ENCODE measurements around the gene FAAP20. TPM values are rescaled to one million over a fixed set of nuclear protein-coding genes. Genes with fewer than 3 reads are reported as not detected.
A peak's percentile ranks its signal among the peaks of the same experiment; 100 is the strongest.

The FAAP20 gene
- total RNA-seq, 1 donor = 25.3 TPM

DNA sequence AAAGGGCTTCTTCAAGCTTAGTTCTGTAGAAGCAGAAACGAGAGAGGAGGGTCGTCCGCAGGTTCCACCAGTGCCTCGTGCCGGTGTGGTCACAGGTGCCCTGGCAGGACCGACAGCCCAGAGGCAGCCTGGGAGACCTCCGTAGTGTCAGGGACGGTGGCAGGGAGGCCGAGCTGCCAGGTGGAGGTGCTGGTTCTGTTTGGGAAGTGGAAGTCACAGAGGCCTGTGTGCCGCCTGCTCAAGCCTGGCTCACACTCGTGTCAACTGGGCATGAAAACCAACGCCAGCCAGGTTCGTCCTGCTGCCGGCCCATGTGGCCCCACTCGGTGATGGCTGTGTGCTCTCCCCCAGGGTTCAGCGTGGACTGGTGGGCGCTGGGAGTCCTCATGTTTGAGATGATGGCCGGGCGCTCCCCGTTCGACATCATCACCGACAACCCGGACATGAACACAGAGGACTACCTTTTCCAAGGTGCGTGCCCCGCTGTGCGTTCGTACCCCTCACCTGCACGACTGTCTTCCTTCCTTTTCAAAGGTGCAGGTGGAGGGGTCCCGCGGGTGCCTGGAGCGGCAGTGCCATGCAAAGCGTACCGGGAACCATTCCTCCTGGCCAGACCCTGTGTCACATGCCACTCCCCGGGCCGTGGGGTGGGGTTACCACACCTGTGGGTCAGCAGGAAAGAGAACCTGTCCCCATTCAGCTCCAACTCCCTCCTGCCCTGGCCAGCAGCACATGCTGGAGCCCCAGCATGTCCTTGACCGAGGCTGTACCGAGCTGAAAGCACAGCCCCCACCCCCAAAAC lies 20.8 kb downstream of the FAAP20 start:
- Histone ChIP-seq H3K27ac (ENCODE audit: low read depth, low read length) (no peak overlapping the region), H3K27me3 (ENCODE audit: insufficient read depth, low read length) (peaks cover 8% of the 10 kb centered on the region), H3K36me3 (ENCODE audit: insufficient read depth, low read length) (no peaks in the 10 kb centered on the region), H4K20me1 (ENCODE audit: insufficient read depth, low read length) (no peaks in the 10 kb centered on the region), H3K4me2 (ENCODE audit: insufficient read depth, low read length) (peak overlapping the region; percentile 85), H2AFZ (ENCODE audit: low read length) (no peak overlapping the region), H3K79me2 (ENCODE audit: insufficient read depth, low read length) (no peaks in the 10 kb centered on the region), H3K9me3 (ENCODE audit: low read depth, low read length) (no peaks in the 10 kb centered on the region), H3K4me1 (ENCODE audit: insufficient read depth, low read length) (peaks cover 8% of the 10 kb centered on the region), H3K4me3 (ENCODE audit: insufficient read depth, low read length) (peak overlapping the region; percentile 67)
- no peak for DNase-seq (ENCODE audit: insufficient read length, low spot score, missing footprints)
- TF ChIP-seq, protein P1, sequence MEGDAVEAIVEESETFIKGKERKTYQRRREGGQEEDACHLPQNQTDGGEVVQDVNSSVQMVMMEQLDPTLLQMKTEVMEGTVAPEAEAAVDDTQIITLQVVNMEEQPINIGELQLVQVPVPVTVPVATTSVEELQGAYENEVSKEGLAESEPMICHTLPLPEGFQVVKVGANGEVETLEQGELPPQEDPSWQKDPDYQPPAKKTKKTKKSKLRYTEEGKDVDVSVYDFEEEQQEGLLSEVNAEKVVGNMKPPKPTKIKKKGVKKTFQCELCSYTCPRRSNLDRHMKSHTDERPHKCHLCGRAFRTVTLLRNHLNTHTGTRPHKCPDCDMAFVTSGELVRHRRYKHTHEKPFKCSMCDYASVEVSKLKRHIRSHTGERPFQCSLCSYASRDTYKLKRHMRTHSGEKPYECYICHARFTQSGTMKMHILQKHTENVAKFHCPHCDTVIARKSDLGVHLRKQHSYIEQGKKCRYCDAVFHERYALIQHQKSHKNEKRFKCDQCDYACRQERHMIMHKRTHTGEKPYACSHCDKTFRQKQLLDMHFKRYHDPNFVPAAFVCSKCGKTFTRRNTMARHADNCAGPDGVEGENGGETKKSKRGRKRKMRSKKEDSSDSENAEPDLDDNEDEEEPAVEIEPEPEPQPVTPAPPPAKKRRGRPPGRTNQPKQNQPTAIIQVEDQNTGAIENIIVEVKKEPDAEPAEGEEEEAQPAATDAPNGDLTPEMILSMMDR (IDR thresholded peaks at IDR 0.05; ENCODE audit: extremely low read depth, low read depth, low read length) = no peak

DNA sequence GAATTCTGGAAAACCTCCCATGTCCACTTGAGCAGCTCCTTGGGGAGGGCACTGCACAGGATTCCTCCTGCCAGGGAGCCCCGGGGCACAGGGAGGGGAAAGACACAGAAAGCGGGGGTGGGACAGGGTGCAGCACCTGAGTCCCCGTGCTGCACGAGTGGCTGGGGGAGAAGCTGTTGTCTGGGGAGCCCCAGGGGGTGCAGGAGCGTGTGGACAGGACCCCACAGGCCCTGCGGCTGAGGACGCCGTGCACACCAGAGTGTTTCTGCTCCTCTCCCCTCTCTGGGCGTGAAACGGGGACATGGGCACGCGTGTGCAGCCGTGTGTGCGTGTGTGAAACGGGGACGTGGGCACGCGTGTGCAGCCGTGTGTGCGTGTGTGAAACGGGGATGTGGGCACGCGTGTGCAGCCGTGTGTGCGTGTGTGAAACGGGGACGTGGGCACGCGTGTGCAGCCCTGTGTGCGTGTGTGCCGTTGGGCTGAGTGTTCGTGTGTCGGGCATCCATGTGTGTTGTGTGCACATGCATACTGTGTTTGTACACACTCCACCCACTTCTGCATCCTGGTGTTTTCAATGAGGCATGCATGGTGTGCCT lies 21.9 kb downstream of the FAAP20 start:
- Histone ChIP-seq H3K9me3 (ENCODE audit: low read depth, low read length) (no peaks in the 10 kb centered on the region), H4K20me1 (ENCODE audit: insufficient read depth, low read length) (no peaks in the 10 kb centered on the region), H3K36me3 (ENCODE audit: insufficient read depth, low read length) (no peaks in the 10 kb centered on the region), H3K4me1 (ENCODE audit: insufficient read depth, low read length) (peaks cover 8% of the 10 kb centered on the region), H3K27me3 (ENCODE audit: insufficient read depth, low read length) (peaks cover 16% of the 10 kb centered on the region), H3K27ac (ENCODE audit: low read depth, low read length) (no peak overlapping the region), H3K4me3 (ENCODE audit: insufficient read depth, low read length) (no peak overlapping the region), H3K79me2 (ENCODE audit: insufficient read depth, low read length) (no peaks in the 10 kb centered on the region), H2AFZ (ENCODE audit: low read length) (no peak overlapping the region), H3K4me2 (ENCODE audit: insufficient read depth, low read length) (no peak overlapping the region)
- TF ChIP-seq, protein P1 (IDR thresholded peaks at IDR 0.05; ENCODE audit: extremely low read depth, low read depth, low read length) = no peak
- no peak for DNase-seq (ENCODE audit: insufficient read length, low spot score, missing footprints)

DNA sequence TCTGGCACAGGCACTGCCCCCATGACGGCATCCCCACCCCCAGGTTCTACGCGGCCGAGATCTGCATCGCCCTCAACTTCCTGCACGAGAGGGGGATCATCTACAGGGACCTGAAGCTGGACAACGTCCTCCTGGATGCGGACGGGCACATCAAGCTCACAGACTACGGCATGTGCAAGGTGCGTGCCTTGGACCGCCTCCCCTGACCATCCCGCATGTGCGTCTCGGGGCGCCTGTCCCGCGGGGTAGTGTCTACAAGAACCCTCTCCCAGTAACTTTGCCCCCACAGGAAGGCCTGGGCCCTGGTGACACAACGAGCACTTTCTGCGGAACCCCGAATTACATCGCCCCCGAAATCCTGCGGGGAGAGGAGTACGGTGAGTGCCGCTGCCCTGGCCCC lies 22.6 kb downstream of the FAAP20 start:
- H3K4me3 ChIP-seq (ENCODE audit: insufficient read depth, low read length) = no peak overlapping the region
- peaks cover 8% of the 10 kb centered on the region for H3K4me1 ChIP-seq (ENCODE audit: insufficient read depth, low read length)
- TF ChIP-seq, protein P1 (IDR thresholded peaks at IDR 0.05; ENCODE audit: extremely low read depth, low read depth, low read length) = no peak
- H3K27ac ChIP-seq (ENCODE audit: low read depth, low read length) = no peak overlapping the region
- no peaks in the 10 kb centered on the region for H3K79me2 ChIP-seq (ENCODE audit: insufficient read depth, low read length)
- H3K27me3 ChIP-seq (ENCODE audit: insufficient read depth, low read length) = peaks cover 22% of the 10 kb centered on the region
- no peaks in the 10 kb centered on the region for H3K36me3 ChIP-seq (ENCODE audit: insufficient read depth, low read length)
- no peak for DNase-seq (ENCODE audit: insufficient read length, low spot score, missing footprints)
- H3K4me2 ChIP-seq (ENCODE audit: insufficient read depth, low read length) = no peak overlapping the region
- H4K20me1 ChIP-seq (ENCODE audit: insufficient read depth, low read length) = no peaks in the 10 kb centered on the region
- H3K9me3 ChIP-seq (ENCODE audit: low read depth, low read length) = no peaks in the 10 kb centered on the region
- H2AFZ ChIP-seq (ENCODE audit: low read length) = no peak overlapping the region

DNA sequence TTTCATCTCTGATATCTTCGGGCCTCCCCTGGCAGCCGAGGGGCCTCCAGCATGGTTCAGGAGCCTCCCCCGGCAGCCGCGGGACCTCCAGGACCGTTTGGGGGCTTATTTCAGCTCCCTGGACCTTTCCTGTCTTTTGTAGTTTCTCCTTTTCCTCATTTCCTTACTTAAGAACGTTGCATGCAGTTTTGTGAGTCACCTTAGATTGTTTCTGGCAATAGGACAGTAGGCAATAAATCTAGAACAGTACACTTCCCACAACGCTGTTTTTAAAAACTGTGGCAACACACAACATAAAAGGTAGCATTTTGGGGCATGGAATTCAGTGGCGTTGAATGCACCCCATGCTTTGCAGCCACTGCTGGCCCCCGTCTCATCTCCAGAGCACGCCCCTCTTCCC lies 24.4 kb downstream of the FAAP20 start:
- TF ChIP-seq, protein P1 (IDR thresholded peaks at IDR 0.05; ENCODE audit: extremely low read depth, low read depth, low read length) = no peak
- Histone ChIP-seq H3K9me3 (ENCODE audit: low read depth, low read length) (no peaks in the 10 kb centered on the region), H2AFZ (ENCODE audit: low read length) (peak overlapping the region; percentile 68), H3K27ac (ENCODE audit: low read depth, low read length) (no peak overlapping the region), H3K79me2 (ENCODE audit: insufficient read depth, low read length) (no peaks in the 10 kb centered on the region), H3K27me3 (ENCODE audit: insufficient read depth, low read length) (peaks cover 20% of the 10 kb centered on the region), H3K4me1 (ENCODE audit: insufficient read depth, low read length) (peaks cover 8% of the 10 kb centered on the region), H3K4me2 (ENCODE audit: insufficient read depth, low read length) (peak overlapping the region; percentile 18), H3K4me3 (ENCODE audit: insufficient read depth, low read length) (no peak overlapping the region), H3K36me3 (ENCODE audit: insufficient read depth, low read length) (no peaks in the 10 kb centered on the region), H4K20me1 (ENCODE audit: insufficient read depth, low read length) (no peaks in the 10 kb centered on the region)
- DNase-seq (ENCODE audit: insufficient read length, low spot score, missing footprints) = peak; percentile 97

Data from osteoblast (primary cell).